ENCODE results near the gene GCK. TPM values are rescaled to one million over a fixed set of nuclear protein-coding genes. Genes with fewer than 3 reads are reported as not detected.

The GCK gene
- total RNA-seq, 1 donor from 2014 or later, result 1.3 TPM

DNA sequence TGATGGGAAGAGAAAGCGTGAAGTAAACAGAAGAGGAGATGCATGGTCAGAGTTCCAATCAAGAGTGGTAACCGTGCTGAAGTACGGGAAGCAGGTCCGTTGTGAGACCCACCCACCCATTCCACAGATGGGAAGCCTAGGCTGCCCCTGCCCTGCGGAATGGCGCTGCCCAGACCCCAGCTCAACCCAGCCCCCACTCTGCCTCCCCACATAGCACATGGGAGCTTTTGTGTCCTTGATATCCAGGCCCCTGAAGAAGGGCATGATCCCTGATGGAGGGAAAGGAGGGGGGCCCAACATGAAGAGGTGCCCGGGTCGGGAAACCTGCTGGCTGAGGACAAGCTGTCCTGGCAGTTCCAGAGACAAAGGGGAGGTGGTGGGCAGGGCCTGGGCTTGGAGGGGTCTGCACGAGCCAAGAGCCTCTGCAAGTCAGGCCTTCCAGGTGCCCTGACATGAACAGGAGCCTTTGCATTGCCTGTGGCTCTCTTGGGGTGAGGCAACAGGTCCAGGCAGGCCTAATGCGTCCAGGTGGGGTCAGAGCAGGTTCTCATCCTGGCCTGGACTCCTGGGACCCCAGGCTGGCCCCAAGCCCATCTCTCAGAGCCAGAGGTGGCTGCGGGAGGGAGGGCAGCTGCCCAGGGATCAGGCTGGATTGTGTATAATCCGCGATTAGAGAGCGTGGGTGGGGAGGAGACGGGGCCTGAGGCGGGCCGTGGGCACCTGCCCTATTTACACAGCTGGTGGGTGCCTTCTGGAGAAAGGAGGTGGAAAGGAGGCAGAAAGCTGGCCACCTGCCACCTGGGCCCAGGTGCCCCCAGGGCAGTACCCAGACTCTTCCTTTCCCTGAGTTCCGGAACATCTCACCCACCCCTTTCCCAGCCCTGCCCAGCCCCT, 35.1 kb upstream of the GCK start:
- ATAC-seq (ENCODE audit: poor library complexity), result no peak
- DNase-seq, result peak; percentile 11
- intact Hi-C loops (cut with DNase I), result no loop called here

DNA sequence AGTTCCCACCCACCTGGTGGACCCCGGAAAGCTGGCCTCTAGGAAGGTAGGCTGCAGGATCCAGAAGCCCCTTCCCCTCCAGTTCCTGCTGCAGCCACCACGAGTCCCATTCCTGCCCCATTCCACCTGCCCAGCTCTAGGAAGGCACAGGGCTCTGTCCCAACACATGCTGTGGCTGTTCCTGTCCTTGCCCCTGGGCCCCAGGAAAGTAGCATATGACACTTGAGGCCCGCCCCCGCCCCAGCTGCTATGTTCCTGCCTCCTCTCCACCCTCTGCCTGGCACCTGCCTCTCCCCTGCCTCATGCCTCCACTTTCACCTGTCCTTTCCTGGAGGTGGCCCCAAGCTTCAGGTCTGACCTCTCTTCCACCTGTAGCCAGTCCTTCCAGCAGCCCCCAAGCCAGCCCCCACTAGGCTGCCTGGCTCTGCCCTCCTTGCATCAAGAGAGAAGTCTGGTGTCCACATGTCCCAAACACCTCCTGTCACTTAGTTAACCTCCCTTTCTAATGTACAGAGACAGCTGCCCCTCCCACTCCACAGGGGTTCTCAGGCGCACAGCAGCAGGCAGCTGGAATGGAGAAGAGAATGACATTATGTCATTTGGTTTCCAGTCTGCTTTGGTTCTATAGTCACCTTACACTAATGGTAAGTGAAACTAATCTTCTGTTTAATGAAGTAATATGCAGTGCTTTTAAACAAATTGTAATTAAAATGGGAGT, 34.3 kb upstream of the GCK start:
- intact Hi-C loops (cut with DNase I), result no loop called here
- no peak for ATAC-seq (ENCODE audit: poor library complexity)
- DNase-seq, result peak; percentile 8

DNA sequence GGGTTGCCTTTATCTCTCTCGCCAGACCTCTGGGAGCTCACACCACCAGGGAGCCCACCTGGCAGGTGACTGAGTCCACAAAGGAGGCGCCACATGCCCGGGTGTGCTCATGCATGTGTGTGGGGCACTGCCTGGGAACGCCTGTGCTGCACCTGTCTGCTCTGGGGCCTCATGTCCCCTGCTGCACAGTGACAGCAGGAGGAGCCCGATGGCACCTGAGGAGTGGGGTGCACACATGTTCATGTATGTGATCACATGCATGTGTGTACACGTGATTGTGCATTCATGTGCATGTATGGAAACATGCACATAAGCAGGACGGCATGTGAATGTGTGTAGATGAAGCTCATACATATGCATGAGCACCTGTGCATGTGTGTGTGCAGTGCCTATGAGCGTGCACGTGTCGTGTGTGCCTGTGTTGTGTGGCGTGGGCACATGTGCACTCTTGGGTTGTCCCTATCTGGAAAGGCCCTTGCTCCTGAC, 33.6 kb upstream of the GCK start:
- DNase-seq (peak; percentile 31), ATAC-seq (ENCODE audit: poor library complexity) (no peak)
- intact Hi-C loops (cut with DNase I), result no loop called here

DNA sequence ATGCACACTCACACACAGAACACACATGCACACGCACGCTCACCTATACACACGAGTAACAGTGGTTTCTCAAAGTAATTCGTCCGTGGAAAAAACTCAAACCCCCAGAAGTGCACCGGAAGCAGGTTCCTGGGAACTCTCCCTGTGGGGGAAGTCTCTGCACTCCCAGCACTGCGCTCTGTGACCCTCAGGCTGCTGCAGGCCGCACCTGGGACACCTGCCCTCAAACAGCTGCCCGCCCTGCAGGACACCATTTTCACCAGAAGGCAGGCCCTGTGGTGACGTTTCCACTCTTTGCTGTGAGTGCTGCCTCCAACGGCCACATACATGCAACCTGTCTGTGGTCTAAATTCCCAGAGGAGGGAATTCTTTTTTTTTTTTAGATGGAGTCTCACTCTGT, 32.8 kb upstream of the GCK start:
- no peak for ATAC-seq (ENCODE audit: poor library complexity)
- intact Hi-C loops (cut with DNase I), result no loop called here
- DNase-seq, result peak; percentile 15

DNA sequence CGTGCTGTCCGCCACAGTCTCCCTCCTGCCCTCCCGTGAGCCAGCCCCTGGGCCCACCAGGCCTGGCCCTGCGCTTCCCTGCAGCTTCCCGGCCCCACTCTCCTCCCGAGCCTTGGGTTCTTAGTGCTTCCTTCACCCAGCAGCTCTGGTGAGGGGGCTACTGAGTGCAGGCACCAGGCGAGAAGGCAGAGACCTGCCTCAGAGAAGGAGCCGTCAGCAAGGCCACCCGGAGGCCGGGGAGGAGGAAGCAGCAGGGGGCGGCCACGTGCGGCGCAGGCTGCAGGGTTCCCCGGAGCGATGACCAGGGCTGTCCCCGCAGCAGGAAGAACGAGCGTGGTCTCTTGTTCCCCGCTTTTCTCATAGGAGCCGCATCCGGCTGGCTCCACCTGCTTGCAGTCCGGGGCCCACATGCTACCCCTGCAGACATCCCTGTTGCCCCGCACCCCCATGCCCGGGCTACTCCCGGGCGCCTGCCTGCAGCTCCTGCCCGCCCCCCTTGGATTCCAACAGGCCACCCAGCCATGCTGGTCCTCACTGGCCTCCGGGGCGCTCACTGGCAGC, 32.1 kb upstream of the GCK start:
- intact Hi-C loops (cut with DNase I), result no loop called here
- ATAC-seq (ENCODE audit: poor library complexity) (no peak), DNase-seq (peak; percentile 25)

DNA sequence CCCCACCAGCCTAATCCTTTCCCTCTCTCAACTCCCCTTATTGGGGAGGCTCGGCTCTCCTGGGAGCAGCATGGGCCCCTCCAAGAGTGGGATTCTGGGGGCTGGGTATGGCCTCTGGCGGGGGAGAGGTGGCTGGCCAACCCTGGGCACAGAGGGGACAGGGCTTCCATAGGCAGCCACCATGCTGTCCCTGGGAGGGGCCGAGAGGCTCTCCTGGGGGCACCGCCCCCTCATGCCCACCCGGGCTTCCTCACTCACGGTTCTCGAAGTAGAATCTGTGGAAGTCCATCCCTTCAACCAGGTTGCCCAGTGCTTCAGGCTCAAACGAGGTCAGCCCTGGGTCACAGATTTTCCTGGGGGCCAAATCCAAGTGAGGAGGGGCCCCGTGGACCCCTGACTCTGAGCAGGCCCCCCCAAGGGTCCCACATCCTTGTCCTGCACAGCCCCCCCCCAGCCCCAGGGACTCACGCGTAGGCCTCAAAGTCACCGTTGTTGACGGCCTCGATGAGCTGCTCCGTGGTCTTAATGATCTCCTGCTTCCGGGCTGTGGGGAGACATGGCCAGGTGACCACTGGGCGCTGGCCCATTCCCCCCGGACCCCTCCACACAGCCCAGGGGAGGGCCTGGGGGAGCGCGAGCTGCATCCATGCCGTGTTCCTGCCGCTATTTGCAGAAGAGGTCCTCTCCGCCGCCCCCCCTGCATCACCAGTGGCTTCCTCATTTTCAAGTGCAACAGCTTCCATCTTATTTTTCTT, 31.3 kb upstream of the GCK start:
- intact Hi-C loops (cut with DNase I), result no loop called here
- DNase-seq, result peak; percentile 36
- no peak for ATAC-seq (ENCODE audit: poor library complexity)

DNA sequence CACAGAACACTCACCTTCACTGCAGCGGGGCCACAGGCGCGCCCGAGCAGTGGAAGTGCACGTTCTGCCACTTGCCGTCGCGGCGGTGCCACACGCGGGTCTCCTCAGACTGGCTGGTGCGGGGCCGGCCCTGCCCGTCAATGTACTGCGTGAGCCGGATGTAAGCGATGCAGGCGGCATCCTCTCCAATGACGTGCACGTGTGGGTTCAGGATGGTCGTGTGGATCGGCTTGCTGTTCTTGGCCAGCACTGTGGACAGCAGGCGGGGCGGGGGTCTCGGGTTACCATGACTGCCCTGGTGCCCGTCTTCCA, 30.8 kb upstream of the GCK start:
- intact Hi-C loops (cut with DNase I), result no loop called here
- no peak for DNase-seq
- no peak for ATAC-seq (ENCODE audit: poor library complexity)

DNA sequence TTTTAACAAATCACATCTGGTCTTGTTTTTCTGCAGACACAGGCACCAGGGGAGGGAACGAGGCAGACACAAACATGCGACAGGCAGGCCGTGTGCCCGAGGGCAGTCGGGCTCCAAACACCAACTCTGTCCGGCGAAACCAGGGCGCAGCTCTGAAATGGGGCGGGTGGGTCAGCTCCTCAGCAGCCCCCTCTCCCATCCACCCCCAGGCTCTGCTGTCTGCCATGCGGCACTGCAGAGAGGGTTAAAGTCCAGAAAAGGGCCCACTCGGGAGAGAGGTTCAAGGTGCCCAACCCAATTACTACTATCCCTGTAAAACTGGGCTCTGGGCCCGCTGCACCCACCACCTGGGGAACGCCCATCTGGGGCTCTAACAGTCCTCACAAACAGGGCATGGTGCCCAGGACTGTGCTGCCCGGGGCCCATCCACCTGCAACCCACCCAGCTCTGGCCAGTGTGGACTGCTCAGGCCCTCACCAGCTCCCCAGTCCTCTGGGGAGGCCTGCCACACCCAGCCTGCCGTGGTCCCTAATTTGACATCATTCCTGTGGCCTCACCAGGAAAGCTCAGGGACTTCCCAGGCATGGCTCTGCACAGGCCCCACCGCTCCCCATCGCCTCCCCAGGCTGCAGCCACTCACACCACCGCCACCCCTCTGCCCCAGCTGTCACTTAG, 30.3 kb upstream of the GCK start:
- no peak for ATAC-seq (ENCODE audit: poor library complexity)
- peak; percentile 29 for DNase-seq
- intact Hi-C loops (cut with DNase I), result no loop called here

DNA sequence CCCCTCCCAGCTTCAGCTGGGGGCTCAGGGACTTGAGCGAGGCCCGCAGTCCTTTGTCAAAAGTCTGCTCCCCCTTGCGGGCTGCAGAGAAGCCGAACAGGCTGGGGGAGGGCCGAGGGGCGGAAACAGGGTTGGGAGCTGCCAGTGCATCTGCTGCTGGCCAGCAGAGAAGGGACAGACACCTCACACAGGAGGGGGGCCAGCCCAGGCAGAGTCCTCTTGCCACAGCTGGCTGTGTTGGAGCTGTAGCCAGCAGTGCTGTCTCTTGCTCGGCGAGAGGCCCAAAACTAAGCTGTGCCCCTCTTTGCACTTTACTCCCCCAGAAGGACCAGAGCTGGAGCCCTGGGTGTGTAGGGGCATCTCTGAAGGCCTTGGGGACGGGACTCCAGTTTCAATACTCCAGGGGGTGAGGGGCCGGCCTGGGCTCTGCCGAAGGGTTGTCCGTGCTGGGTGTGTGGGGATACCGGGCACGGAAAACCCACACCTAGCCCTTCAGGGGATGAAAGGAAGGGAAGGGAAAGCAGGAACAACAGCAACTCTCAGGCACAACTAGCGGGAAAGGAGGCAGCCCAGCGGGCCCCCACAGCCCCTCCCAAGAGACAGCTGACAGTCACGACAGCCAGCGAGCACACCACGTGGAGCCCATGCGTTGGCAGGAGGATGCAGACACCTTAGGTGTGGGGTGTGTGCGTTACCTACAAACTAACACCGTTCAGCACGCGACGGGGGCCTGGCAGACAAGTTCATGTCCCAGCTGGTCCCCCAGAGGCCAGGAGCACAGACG, 29.4 kb upstream of the GCK start:
- intact Hi-C loops (cut with DNase I), result no loop called here
- ATAC-seq (ENCODE audit: poor library complexity) (no peak), DNase-seq (peak; percentile 31)

DNA sequence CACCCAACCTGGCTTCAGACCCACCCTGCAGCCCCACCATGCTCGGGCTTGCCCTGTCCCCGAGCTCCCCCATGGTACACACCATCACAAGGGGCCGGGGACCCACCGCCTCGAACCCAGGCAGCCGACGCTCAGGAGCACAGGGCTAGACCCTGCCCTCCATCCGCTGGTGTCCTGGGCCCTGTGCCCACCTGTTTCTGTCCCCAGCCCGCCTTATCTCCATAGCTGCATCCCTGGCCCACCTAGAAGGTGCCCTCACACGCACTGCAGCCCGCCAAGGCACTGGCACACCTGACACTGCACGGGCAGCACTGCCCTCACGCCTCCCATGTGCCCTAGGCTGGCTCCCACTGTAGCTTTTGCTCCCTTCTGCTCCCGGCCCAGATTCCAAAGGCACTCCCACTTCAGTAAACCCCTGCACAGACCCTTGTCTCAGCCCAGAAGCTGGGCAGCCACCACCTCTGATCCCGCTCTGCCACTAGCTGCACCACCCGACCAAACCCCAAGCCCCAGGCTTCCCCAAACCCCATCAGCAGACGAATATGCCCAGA, 28.7 kb upstream of the GCK start:
- intact Hi-C loops (cut with DNase I), result no loop called here
- ATAC-seq (ENCODE audit: poor library complexity) (no peak), DNase-seq (peak; percentile 33)

DNA sequence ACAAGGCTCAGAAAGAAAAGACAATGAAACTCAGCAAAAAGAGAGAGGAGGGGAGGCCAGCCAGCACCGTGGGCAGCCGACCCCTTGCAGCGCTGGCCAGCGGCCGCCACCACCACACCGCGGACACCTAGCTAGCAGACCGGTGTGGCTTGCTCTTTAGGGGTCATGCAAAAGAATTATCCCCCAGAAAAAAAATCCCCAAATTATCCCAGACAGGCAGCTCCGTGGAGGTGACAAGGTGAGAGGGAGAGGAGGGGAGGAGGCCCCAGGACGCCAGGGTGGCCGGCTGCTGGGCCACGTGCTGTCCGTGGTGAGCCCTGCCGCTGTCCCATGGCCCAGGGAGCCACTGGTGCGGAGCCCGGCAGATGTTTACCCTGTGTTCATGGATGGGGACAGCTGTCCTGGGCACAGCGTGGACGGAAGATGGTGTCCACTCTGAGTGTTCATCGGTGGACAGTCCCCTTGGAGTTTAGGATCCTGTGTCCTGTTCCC, 28.0 kb upstream of the GCK start:
- DNase-seq, result no peak
- ATAC-seq (ENCODE audit: poor library complexity), result no peak
- intact Hi-C loops (cut with DNase I), result no loop called here

DNA sequence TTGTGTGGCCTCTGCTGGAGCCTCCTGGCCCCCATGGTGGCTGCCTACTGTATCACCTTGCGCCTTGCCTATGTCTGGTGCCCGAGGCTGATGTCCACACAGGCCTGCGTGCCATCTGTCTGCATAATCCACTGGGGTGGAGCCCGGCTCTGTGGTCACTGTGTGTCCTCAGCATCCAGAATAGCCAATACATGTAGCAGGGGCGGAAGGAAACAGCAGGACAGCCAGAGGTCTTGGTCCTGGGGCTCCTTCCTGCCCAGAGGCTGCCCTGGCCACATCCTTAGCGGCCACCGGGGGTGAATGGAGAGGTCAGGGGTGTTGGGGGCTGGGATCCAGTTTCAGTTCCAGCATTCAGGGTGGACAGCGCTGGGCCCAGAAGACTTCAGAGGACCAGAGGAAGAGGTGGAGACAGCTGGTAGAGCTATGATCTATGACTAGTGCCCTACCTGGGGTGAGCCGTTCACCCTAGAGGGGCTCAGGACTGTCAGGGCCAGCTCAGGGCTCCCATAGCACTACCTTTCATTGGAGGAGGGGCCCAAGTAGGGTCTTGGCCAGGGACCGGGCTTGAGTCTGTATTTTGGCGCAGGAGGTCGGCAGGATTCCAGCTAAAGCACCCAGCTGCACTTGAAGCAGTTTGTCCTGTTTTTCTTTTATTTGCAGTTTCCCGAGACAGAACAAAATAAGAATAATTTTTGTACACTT, 27.4 kb upstream of the GCK start:
- intact Hi-C loops (cut with DNase I), result no loop called here
- DNase-seq (peak; percentile 32), ATAC-seq (ENCODE audit: poor library complexity) (no peak)

DNA sequence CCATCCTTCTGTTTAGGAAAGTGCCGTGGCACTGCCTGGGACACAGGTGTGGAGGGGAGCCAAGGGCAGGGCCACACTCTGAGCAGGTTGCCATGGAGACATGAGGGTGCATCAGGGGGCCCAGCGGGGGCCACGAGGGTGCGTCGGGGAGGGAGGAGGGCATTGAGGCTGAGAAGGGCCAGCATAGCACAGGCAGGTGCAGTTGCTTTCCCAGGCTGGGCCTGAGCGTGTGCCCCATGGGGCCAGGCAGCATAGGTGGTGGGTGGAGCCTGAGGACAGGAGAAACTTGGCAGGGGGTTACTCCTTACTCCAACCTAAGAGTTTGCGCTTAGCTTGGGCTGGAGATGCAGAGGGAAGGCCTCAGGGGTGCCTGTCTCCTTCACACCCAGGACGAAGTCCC, 26.8 kb upstream of the GCK start:
- intact Hi-C loops (cut with DNase I), result no loop called here
- no peak for ATAC-seq (ENCODE audit: poor library complexity)
- DNase-seq, result peak; percentile 29

DNA sequence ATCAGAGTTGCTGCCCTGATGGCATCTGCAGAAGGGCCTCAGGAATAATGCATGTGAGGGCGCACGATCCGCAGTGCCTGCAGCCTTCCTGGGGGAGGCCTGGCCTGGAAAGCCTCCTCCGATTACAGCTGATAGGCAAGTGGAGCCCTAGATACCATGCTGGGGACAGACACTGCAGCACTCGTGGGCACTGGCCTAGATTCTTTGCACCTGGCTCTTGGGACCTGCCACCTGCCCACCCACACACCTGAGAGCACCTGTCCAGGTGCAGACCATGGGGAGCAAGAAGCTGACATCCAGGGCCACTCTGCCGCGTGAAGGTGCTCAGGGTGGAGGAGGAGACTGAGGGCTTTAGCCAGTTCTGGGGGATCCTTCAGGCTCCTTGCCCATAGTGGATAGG, 26.3 kb upstream of the GCK start:
- intact Hi-C loops (cut with DNase I), result no loop called here
- ATAC-seq (ENCODE audit: poor library complexity), result no peak

DNA sequence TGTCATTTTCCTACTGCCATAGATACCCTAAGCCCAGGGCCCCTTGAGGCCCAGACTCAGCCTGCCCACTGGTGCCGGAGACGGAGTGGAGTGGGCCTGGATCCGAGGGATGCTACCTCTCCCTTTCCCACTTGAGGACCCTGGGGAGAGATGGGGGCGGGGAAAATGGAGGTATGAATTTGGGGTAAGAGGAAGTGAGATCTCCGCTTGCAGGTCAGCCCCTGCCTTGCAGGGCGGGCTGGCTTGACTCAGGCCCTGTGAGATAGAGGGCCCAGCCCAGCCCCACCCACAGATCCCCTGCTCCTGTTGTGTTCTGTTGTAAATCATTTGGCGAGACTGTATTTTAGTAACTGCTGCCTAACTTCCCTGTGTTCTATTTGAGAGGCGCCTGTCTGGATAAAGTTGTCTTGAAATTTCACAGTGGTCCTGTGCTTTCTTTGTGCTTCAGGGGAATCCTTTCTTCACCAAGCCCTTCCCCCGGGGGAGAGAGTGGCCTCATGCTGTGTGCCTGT, 24.7 kb upstream of the GCK start:
- ATAC-seq (ENCODE audit: poor library complexity) (no peak), DNase-seq (peak; percentile 27)
- intact Hi-C loops (cut with DNase I), result no loop called here

More for the DNA sequence above, 26.3 kb upstream of the GCK start:
- peak; percentile 36 for DNase-seq

DNA sequence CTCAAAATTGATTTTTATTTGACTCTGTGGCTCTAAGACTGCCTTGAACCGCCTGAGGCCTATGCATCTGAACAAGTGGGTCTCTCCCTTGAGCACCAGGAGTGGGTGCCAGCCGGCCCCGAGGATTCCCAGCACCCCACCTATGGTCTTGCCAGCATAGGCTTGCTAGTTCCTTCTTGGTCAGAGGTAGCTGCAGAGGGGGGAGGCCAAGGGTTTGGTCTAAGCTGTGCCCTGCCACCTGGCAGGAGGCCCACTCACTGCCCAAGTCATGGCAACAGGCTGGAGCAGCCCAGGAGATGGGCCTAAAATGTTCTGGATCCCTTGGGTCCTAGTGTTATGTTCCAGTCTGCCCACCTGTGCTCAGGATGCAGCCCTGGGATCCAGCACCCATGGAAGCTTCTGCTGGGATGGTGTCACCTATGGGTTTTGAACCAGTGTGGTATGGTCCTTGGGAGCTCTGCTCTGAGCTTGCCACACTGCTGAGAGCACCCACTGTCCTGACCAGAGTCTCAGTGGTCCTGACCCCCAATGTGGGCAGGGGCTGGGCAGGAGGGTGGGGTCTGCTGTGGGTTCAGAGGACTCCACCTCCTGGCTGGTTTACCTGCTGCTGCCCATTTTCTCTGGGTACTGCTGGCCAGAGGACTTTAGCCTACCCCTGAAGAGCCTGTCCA, 24.1 kb upstream of the GCK start:
- intact Hi-C loops (cut with DNase I), result no loop called here
- ATAC-seq (ENCODE audit: poor library complexity) (peak; percentile 7), DNase-seq (peak; percentile 32)
